Upper lobe of left lung (tissue), 4 donors: ENCODE data around the gene PRKCA.

ENCODE experiments used
- CTCF ChIP-seq, 6 experiments: fragments of 450-650 bp in 4 of 6; fragments of 200-600 bp in 2 of 6; sonication (generic) in 2 of 6; IDR thresholded peaks; one replicate each; pipeline ENCODE4 v1.5.1; 2016 to 2019; ENCODE audit warnings: antibody characterized with exemption in 6 of 6
- EP300 ChIP-seq, 4 donors: sonication (generic); formaldehyde crosslinking; IDR thresholded peaks; one replicate each; pipeline ENCODE4 v1.5.1; 2017; ENCODE audit warnings: antibody characterized with exemption in 4 of 4, control low read depth in 2 of 4

DNA sequence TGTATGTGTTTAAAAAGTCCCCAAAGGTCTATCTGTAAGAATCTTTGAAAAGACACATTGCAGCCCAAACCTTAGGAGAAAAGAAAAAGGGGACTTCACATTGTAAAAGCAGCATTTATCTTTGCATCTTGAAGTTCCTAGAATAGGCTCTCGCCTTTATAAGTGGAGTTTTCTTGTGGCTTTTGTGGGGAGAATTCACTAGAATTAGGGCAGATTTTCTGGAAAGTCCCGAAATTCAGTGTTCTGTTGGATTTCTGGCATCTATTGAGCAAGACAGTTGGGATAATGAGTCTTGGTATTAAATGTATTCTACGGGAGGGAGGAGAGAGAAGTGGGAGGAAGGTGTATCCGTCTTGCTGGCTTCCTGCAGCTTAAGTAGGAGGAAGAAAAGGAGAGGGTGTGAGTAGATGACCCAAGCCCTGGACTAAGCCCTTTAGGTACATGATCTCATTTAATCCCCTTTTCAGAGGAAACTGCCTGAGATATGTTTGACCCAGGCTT lies 62.6 kb downstream of the PRKCA start:
- TF ChIP-seq CTCF (IDR thresholded peaks at IDR 0.05) (no peak), EP300 (IDR thresholded peaks at IDR 0.05) (no peak)
